Stimulated activated naive CD4-positive, alpha-beta T cell (primary cell): Measurements from ENCODE around the gene CFAP97D2.

Experiments used
- DNase-seq, 6 experiments: peaks; one replicate each; lab custom pipeline; 2025; lab: John Stamatoyannopoulos, UW

CFAP97D2 gene

DNA sequence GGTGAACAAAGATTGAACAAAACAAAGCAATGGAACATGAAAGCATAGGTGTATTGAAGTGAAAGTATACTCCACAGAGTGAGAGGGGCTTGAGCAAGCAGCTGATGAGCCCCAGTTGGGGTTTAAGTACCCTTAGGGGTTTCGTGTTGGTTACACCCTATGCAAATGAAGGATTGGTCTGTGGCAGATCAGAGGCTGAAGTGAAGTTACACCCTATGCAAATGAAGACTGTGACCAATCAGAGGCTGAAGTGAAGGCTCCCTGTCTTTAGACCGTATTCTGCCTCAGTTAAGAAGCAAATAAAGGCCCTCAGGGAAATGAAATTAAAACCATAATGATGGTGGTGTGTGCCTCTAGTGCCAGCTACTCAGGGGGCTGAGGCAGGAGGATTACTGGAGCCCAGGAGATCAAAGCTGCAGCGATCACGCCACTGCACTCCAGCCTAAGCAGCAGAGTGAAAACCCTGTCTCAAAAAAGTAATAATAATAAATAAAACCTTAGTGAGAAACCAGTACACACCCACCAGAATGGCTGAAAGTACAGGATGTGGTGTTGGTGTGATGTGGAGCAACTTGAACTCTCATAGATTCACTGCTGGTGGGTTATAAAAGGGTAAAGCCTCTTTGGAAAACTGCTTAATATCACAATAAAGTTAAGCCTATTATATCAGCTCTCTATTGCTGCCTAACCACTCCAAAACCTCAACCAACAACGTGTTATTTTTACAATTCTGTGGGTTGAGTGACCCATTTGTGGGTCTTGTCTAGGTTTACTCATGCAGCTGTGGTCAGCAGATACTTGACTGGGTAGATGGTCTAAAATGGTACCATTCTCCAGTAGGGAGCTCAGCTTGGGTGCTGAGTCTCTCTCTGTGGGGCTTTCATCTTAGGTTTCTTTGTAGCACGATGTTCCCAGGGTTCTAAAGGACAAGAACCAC lies 89.6 kb downstream of the CFAP97D2 start:
- no peak for DNase-seq

DNA sequence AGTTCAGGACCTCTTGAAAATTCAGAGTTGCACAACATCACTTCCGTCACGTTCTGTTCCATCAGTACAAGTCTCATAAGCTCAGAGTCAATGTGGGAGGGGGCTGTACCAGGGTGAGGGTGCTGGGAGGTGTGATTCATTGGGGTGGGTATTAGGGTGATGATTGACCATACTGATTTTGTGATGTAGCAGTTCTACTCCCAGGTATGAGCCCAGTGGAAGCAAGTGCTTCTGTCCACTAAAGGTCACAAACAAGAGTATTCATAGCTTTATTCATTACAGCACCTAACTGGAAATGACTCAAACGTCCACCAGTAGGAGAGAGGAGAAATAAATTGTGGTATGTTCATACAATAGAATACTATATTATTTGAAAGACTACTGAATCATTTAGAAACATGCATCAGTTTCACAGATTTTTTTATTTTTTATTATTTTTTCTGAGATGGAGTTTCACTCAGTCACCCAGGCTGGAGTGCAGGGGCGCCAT lies 90.3 kb downstream of the CFAP97D2 start:
- no peak for DNase-seq
